ENCODE data around the gene NUAK1.
A peak's percentile ranks its signal among the peaks of the same experiment; 100 is the strongest.

Gene NUAK1

GRCh38 chr12:106126441-106127337, 12.1 kb downstream of the NUAK1 start:
- H3K4me3 ChIP-seq (ENCODE audit: low read depth, low read length) = no peak overlapping the region
- in situ Hi-C loops (cut with HindIII; ENCODE audit: low sequenced_read_pairs) = no loop called here
- TF ChIP-seq CTCF (IDR thresholded peaks at IDR 0.05; ENCODE audit: low read depth, low read length) = no peak
- peak; percentile 56 for DNase-seq (ENCODE audit: low read depth, low spot score)

GRCh38 chr12:106125351-106126095, 13.2 kb downstream of the NUAK1 start:
- no peak overlapping the region for H3K4me3 ChIP-seq (ENCODE audit: low read depth, low read length)
- in situ Hi-C loops (cut with HindIII; ENCODE audit: low sequenced_read_pairs) = no loop called here
- TF ChIP-seq CTCF (IDR thresholded peaks at IDR 0.05; ENCODE audit: low read depth, low read length) = no peak
- DNase-seq (ENCODE audit: low read depth, low spot score) = no peak

GRCh38 chr12:106123551-106124081, 15.1 kb downstream of the NUAK1 start:
- peak; percentile 80 for DNase-seq (ENCODE audit: low read depth, low spot score)
- no peak overlapping the region for H3K4me3 ChIP-seq (ENCODE audit: low read depth, low read length)
- no peak for TF ChIP-seq CTCF (IDR thresholded peaks at IDR 0.05; ENCODE audit: low read depth, low read length)
- in situ Hi-C loops (cut with HindIII; ENCODE audit: low sequenced_read_pairs) = no loop called here

GRCh38 chr12:106123110-106123509, 15.6 kb downstream of the NUAK1 start:
- DNase-seq (ENCODE audit: low read depth, low spot score) = no peak
- in situ Hi-C loops (cut with HindIII; ENCODE audit: low sequenced_read_pairs) = no loop called here
- H3K4me3 ChIP-seq (ENCODE audit: low read depth, low read length) = no peak overlapping the region
- TF ChIP-seq CTCF (IDR thresholded peaks at IDR 0.05; ENCODE audit: low read depth, low read length) = no peak

GRCh38 chr12:106122004-106122403, 16.8 kb downstream of the NUAK1 start:
- no peak overlapping the region for H3K4me3 ChIP-seq (ENCODE audit: low read depth, low read length)
- TF ChIP-seq CTCF (IDR thresholded peaks at IDR 0.05; ENCODE audit: low read depth, low read length) = no peak
- DNase-seq (ENCODE audit: low read depth, low spot score) = no peak
- in situ Hi-C loops (cut with HindIII; ENCODE audit: low sequenced_read_pairs) = no loop called here

GRCh38 chr12:106120519-106121105, 18.1 kb downstream of the NUAK1 start:
- in situ Hi-C loops (cut with HindIII; ENCODE audit: low sequenced_read_pairs) = no loop called here
- no peak for TF ChIP-seq CTCF (IDR thresholded peaks at IDR 0.05; ENCODE audit: low read depth, low read length)

More at GRCh38 chr12:106120519-106121105, 18.1 kb downstream of the NUAK1 start:
- no peak overlapping the region for H3K4me3 ChIP-seq (ENCODE audit: low read depth, low read length)
- no peak for DNase-seq (ENCODE audit: low read depth, low spot score)
